GM12878 (cell line): ENCODE results near the gene ADH7. TPM values are rescaled to one million over a fixed set of nuclear protein-coding genes. Genes with fewer than 3 reads are reported as not detected.

Experiments
- ATAC-seq: fragments of 200-7000 bp; cut with Tn5 transposase; 3 replicates; pipeline ENCODE4 v1.9.1; 2020; ENCODE audit warnings: mild to moderate bottlenecking, moderate library complexity
- BruUV-seq: library from RNA; stranded (reverse); fragments of 400-500 nt; replicated peaks from 2 replicates; lab custom pipeline; 2021; lab: Mats Ljungman, UMichigan
- CTCF ChIA-PET: fragments of 300-600 bp; sonication (Branson Sonifier 250); formaldehyde crosslinking; extraction: SDS; loops from one replicate; lab custom pipeline; 2021; ENCODE audit warnings: inconsistent platforms; lab: Yijun Ruan, JAX
- POLR2A ChIA-PET: fragments of 350-600 bp; formaldehyde crosslinking; extraction: SDS; loops from one replicate; lab custom pipeline; 2021; ENCODE audit warnings: inconsistent platforms; lab: Charles Lee
- RAD21 ChIA-PET: fragments of 300-600 bp; sonication (Branson Sonifier 250); formaldehyde crosslinking; loops from one replicate; lab custom pipeline; 2023; ENCODE audit warnings: antibody characterized with exemption; ENCODE audit not compliant: unreplicated experiment; lab: Charles Lee
- SMC1A ChIA-PET: fragments of 300-600 bp; sonication (Branson Sonifier 250); formaldehyde crosslinking; loops from one replicate; lab custom pipeline; 2023; ENCODE audit not compliant: unreplicated experiment, uncharacterized antibody; lab: Charles Lee
- DNase-seq: peaks from one replicate; pipeline ENCODE4 v3.0.0-alpha.2; 2011; ENCODE audit warnings: low read depth, low spot score
- FAIRE-seq: peaks from 3 replicates; lab custom pipeline; 2011; peaks lifted over from hg19 to GRCh38; lab: Jason Lieb, UNC
- H2AFZ ChIP-seq: 2 replicates; pipeline ENCODE4 v1.6.0; 2011; ENCODE audit warnings: low read depth, low read length, control low read depth; ENCODE audit not compliant: control insufficient read depth
- H3K27ac ChIP-seq: 2 replicates; pipeline ENCODE4 v1.5.1; 2011; ENCODE audit warnings: control low read depth; ENCODE audit not compliant: control insufficient read depth, insufficient read depth
- H3K27me3 ChIP-seq, 2 experiments: replicated peaks in 1 of 2; 2 replicates each; pipeline versions ENCODE4 v1.6.0 to v1.6.1; 2011; ENCODE audit warnings: low read length in 1 of 2; ENCODE audit not compliant: control insufficient read depth in 2 of 2, insufficient read depth in 2 of 2
- H3K36me3 ChIP-seq, 2 experiments: 2 replicates each; pipeline ENCODE4 v1.5.1; 2011; ENCODE audit warnings: low read length in 1 of 2; ENCODE audit not compliant: control insufficient read depth in 2 of 2, insufficient read depth in 2 of 2
- H3K4me1 ChIP-seq: 2 replicates; pipeline ENCODE4 v1.6.1; 2011; ENCODE audit warnings: mild to moderate bottlenecking, low read length, moderate library complexity, mixed read lengths; ENCODE audit not compliant: control insufficient read depth, insufficient read depth
- H3K4me2 ChIP-seq: 2 replicates; pipeline ENCODE4 v1.6.0; 2011; ENCODE audit warnings: control low read depth; ENCODE audit not compliant: control insufficient read depth, insufficient read depth
- H3K4me3 ChIP-seq: fragments of 200-600 bp; sonication (generic); 2 replicates; pipeline ENCODE4 v1.5.1; 2016
- H3K79me2 ChIP-seq: 2 replicates; pipeline ENCODE4 v1.6.0; 2011; ENCODE audit warnings: low read length; ENCODE audit not compliant: control insufficient read depth, insufficient read depth
- H3K9ac ChIP-seq: 2 replicates; pipeline ENCODE4 v1.8.0; 2011; ENCODE audit warnings: low read length, control low read depth, mixed read lengths; ENCODE audit not compliant: control insufficient read depth, insufficient read depth
- H3K9me3 ChIP-seq: replicated peaks from 3 replicates; pipeline ENCODE4 v1.5.1; 2011; ENCODE audit warnings: mild to moderate bottlenecking, low read length; ENCODE audit not compliant: control insufficient read depth, insufficient read depth
- H4K20me1 ChIP-seq: 2 replicates; pipeline ENCODE4 v1.6.0; 2011; ENCODE audit not compliant: control insufficient read depth, insufficient read depth
- ASH2L ChIP-seq: fragments of 300-600, 200-600 bp; sonication (generic); IDR thresholded peaks from 2 replicates; pipeline ENCODE4 v1.6.1; 2017; ENCODE audit warnings: low read depth, mild to moderate bottlenecking, borderline replicate concordance
- CBFB ChIP-seq: IDR thresholded peaks from 2 replicates; pipeline ENCODE4 v1.6.1; 2016; ENCODE audit warnings: antibody characterized with exemption, low read depth
- CEBPB ChIP-seq, 2 experiments: fragments of 150-350 bp in 1 of 2; IDR thresholded peaks; 2 replicates each; pipeline ENCODE4 v1.6.1; 2012 to 2014; ENCODE audit warnings: low read depth in 2 of 2, low read length in 2 of 2, borderline replicate concordance in 1 of 2, inconsistent platforms in 1 of 2
- EGR1 ChIP-seq, 2 experiments: IDR thresholded peaks; 1 replicate in 1 of 2; 2 replicates in 1 of 2; pipeline ENCODE4 v1.6.1; 2011 to 2012; ENCODE audit warnings: low read depth in 2 of 2, low read length in 2 of 2, borderline replicate concordance in 1 of 2, mild to moderate bottlenecking in 1 of 2, moderate library complexity in 1 of 2
- ETV6 ChIP-seq, 2 experiments: fragments of 450-650 bp in 1 of 2; IDR thresholded peaks in 1 of 2; conservative IDR thresholded peaks in 1 of 2; 2 replicates each; pipeline ENCODE4 v1.6.1; 2014; ENCODE audit warnings: antibody characterized with exemption in 1 of 2, borderline replicate concordance in 1 of 2, low read depth in 1 of 2, mild to moderate bottlenecking in 1 of 2, moderate library complexity in 1 of 2
- FOS ChIP-seq: IDR thresholded peaks from 3 replicates; pipeline ENCODE4 v1.6.1; 2011; ENCODE audit warnings: borderline replicate concordance; ENCODE audit not compliant: insufficient read length; ENCODE audit errors: extremely low read depth
- IKZF1 ChIP-seq: fragments of 450-650 bp; conservative IDR thresholded peaks from 2 replicates; pipeline ENCODE4 v1.6.1; 2017; ENCODE audit warnings: antibody characterized with exemption, mild to moderate bottlenecking
- IKZF2 ChIP-seq, 2 experiments: fragments of 450-650 bp; IDR thresholded peaks; 2 replicates each; pipeline ENCODE4 v1.6.1; 2017; ENCODE audit warnings: mild to moderate bottlenecking in 2 of 2, moderate library complexity in 2 of 2
- NBN ChIP-seq: fragments of 450-650 bp; IDR thresholded peaks from 2 replicates; pipeline ENCODE4 v1.6.1; 2016
- POLR2A ChIP-seq: IDR thresholded peaks from 2 replicates; pipeline ENCODE4 v1.6.1; 2011; ENCODE audit warnings: low read depth, mild to moderate bottlenecking, low read length
- RAD21 ChIP-seq: IDR thresholded peaks from 2 replicates; pipeline ENCODE4 v1.6.1; 2011; ENCODE audit warnings: mild to moderate bottlenecking, low read depth, low read length, moderate library complexity; ENCODE audit not compliant: insufficient read depth
- SMC3 ChIP-seq: IDR thresholded peaks from 2 replicates; pipeline ENCODE4 v1.6.1; 2011; ENCODE audit warnings: low read length, improper control_type of control experiment, borderline replicate concordance
- SREBF2 ChIP-seq: IDR thresholded peaks from 2 replicates; pipeline ENCODE4 v1.6.1; 2012; ENCODE audit warnings: mild to moderate bottlenecking, low read length
- SUZ12 ChIP-seq: fragments of 200-600 bp; sonication (generic); IDR thresholded peaks from one replicate; pipeline ENCODE4 v1.6.1; 2018; ENCODE audit warnings: antibody characterized with exemption, mild to moderate bottlenecking; ENCODE audit not compliant: unreplicated experiment
- TCF3 ChIP-seq: IDR thresholded peaks from 2 replicates; pipeline ENCODE4 v1.6.1; 2012; ENCODE audit warnings: low read depth, mild to moderate bottlenecking, low read length, borderline replicate concordance; ENCODE audit not compliant: insufficient read depth
- YY1 ChIP-seq: IDR thresholded peaks from 2 replicates; pipeline ENCODE4 v1.6.1; 2011; ENCODE audit warnings: low read depth, mild to moderate bottlenecking, low read length
- ZNF207 ChIP-seq: fragments of 450-650 bp; IDR thresholded peaks from 2 replicates; pipeline ENCODE4 v1.6.1; 2014; ENCODE audit warnings: antibody characterized with exemption, mild to moderate bottlenecking, borderline replicate concordance
- ZNF24 ChIP-seq: fragments of 450-650 bp; IDR thresholded peaks from 2 replicates; pipeline ENCODE4 v1.6.1; 2017; ENCODE audit warnings: antibody characterized with exemption, mild to moderate bottlenecking
- WGBS: methylation state at CpG from one replicate; pipeline ENCODE4 v1.1.6; 2016; ENCODE audit warnings: low lambda C conversion rate; ENCODE audit not compliant: insufficient replicate concordance, insufficient coverage; ENCODE audit errors: missing lambda C conversion rate; 5-methylcytosine and 5-hydroxymethylcytosine counted together
- in situ Hi-C: fragments of 300-500 bp; cut with MboI; formaldehyde crosslinking; loops from 9 replicates; pipeline ENCODE4 v1.14.3; 2018; ENCODE audit warnings: mixed read lengths
- intact Hi-C: fragments of 100-400 bp; cut with micrococcal nuclease; formaldehyde crosslinking; loops from one replicate; pipeline ENCODE4 v1.14.2; 2022; ENCODE audit not compliant: unreplicated experiment
- polyA plus RNA-seq, 11 experiments: library from polyadenylated mRNA; depleted of rRNA in 4 of 11; unstranded in 6 of 11; stranded (reverse) in 5 of 11; fragments of >200 nt; fragmentation: Nextera tagmentation in 4 of 11; fragmentation: Illumina TruSeq in 1 of 11; extraction: Ambion mirVana in 4 of 11; extraction: Trizol in 1 of 11; gene quantifications; 1 replicate in 1 of 11; 2 replicates in 10 of 11; pipeline versions ENCODE4 v1.2.1 to v1.2.3, GENCODE V29; 2011 to 2016; ENCODE audit warnings: inconsistent platforms in 2 of 11, missing spikeins in 2 of 11, low read depth in 1 of 11
- total RNA-seq, 4 experiments: library from RNA; depleted of rRNA in 3 of 4; stranded (reverse); fragments of >200 nt in 3 of 4; fragmentation: Illumina TruSeq in 1 of 4; extraction: Trizol in 1 of 4; gene quantifications; 2 replicates each; pipeline versions ENCODE4 v1.2.1 to v1.2.3, GENCODE V29; 2013 to 2021
- TF ChIP-seq, protein P1 (sequence below): IDR thresholded peaks from 2 replicates; pipeline ENCODE4 v1.6.1; 2011; ENCODE audit warnings: borderline replicate concordance, low read depth, mild to moderate bottlenecking, moderate library complexity, mixed read lengths, low read length; ENCODE audit not compliant: insufficient read depth; ENCODE audit errors: extremely low read length
- TF ChIP-seq, protein P2 (sequence below): IDR thresholded peaks from 2 replicates; pipeline ENCODE4 v1.6.1; 2012; ENCODE audit warnings: low read depth, low read length, improper control_type of control experiment

The ADH7 gene
- total and polyA plus RNA-seq, 10 of the 15 experiments (the other 5 are each of a cell fraction or from before 2014, with no cell fraction given), result not detected

DNA sequence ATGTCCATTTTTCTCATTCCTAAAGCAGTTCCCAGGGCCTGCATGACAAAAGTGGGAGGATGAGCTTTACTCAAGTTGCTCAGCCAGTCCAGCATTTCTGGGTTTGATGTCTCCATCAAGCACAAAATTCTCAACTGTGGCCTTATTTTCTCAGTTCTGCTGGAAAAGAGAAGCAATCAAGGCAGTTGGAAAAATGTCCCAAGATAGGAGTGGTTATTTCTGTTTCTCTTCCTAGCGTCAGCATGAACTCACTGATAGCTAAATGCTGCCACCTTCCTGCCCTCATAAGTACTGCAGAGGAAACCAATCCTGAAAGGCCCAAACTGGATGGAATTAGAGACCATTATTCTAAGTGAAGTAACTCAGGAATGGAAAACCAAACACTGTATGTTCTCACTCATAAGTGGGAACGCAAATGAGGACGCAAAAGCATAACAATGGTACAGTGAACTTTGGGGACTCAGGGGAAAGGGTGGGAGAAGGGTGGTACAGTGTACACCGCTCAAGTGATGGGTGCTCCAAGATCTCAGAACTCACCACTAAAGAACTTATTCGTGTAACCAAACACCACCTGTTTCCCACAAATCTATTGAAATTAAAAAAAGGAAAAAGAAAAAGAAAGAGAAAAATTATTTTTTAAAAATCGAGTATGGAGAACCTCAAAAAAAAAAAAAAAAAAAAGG lies 29.6 kb downstream of the ADH7 start:
- Histone ChIP-seq H3K79me2 (no peaks in the 10 kb centered on the region), H3K4me1 (peaks cover 16% of the 10 kb centered on the region), H3K4me3 (no peak overlapping the region), H3K27ac (peak overlapping the region; percentile 28; the same call in 1 of the 2 replicates), H3K4me2 (peak overlapping the region; percentile 87), H4K20me1 (no peaks in the 10 kb centered on the region), H3K9me3 (no peaks in the 10 kb centered on the region), H3K27me3 (no peaks in the 10 kb centered on the region), H3K36me3 (no peaks in the 10 kb centered on the region), H3K9ac (no peak overlapping the region), H2AFZ (peak overlapping the region; percentile 46)
- SMC1A ChIA-PET, result interaction anchor here (0.7 to 4.1 kb wide), 20 partner anchors 8 to 1253 kb away, joined by 3 to 38 read pairs (median 6); partner anchors contain the start of gene METAP1
- WGBS, result 20% methylated on average over 5 of the region's 6 CpGs
- BruUV-seq, result no TSS peak
- peak; percentile 40 for ATAC-seq
- POLR2A ChIA-PET, result no interaction called here
- RAD21 ChIA-PET, result interaction anchor here (0.9 to 3.8 kb wide), 11 partner anchors 58 to 937 kb away, joined by 3 to 44 read pairs (median 5); partner anchors contain the start of genes ADH5 and METAP1
- intact Hi-C loops (loop anchor here (1.0 to 10.0 kb wide), 5 partner anchors 287 to 1261 kb away; partner anchors contain the start of genes METAP1 and STPG2), in situ Hi-C loops (loop anchor here (10.0 to 25.0 kb wide), 2 partner anchors 411 to 943 kb away; partner anchors contain the start of gene METAP1)
- FAIRE-seq, result no peak
- peak; percentile 38 for DNase-seq
- CTCF ChIA-PET, result interaction anchor here (0.6 to 5.8 kb wide), 27 partner anchors 8 to 1260 kb away, joined by 3 to 60 read pairs (median 5); partner anchors contain the start of genes ADH5 and METAP1
- no peak for TF ChIP-seq ASH2L
- TF ChIP-seq IKZF1, result peak; percentile 52
- 0 out of 2 replicates have a peak, but pooled peaks have one; percentile 36 for TF ChIP-seq YY1
- TF ChIP-seq ZNF24, result no peak
- TF ChIP-seq SUZ12, result no peak
- TF ChIP-seq POLR2A, result no peak
- TF ChIP-seq IKZF2 (IDR thresholded peaks at IDR 0.05), result 0 out of 4 replicates have a peak, but pooled peaks of 1 of the 2 experiments have one; percentile 33
- TF ChIP-seq ZNF207, result 0 out of 2 replicates have a peak, but pooled peaks have one; percentile 38
- no peak for TF ChIP-seq CBFB
- no peak for TF ChIP-seq FOS
- TF ChIP-seq, protein P1, sequence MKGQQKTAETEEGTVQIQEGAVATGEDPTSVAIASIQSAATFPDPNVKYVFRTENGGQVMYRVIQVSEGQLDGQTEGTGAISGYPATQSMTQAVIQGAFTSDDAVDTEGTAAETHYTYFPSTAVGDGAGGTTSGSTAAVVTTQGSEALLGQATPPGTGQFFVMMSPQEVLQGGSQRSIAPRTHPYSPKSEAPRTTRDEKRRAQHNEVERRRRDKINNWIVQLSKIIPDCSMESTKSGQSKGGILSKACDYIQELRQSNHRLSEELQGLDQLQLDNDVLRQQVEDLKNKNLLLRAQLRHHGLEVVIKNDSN, result no peak
- TF ChIP-seq NBN, result 0 out of 2 replicates have a peak, but pooled peaks have one; percentile 22
- no peak for TF ChIP-seq EGR1 (IDR thresholded peaks at IDR 0.05; ENCODE audit: borderline replicate concordance in 1 of 2, low read depth in 2 of 2, low read length in 2 of 2)
- TF ChIP-seq TCF3, result no peak
- peak; percentile 87 for TF ChIP-seq SMC3
- no peak for TF ChIP-seq SREBF2
- TF ChIP-seq CEBPB (IDR thresholded peaks at IDR 0.05; ENCODE audit: borderline replicate concordance in 1 of 2, low read depth in 2 of 2, low read length in 2 of 2), result no peak
- TF ChIP-seq RAD21, result peak; percentile 97
- TF ChIP-seq, protein P2, sequence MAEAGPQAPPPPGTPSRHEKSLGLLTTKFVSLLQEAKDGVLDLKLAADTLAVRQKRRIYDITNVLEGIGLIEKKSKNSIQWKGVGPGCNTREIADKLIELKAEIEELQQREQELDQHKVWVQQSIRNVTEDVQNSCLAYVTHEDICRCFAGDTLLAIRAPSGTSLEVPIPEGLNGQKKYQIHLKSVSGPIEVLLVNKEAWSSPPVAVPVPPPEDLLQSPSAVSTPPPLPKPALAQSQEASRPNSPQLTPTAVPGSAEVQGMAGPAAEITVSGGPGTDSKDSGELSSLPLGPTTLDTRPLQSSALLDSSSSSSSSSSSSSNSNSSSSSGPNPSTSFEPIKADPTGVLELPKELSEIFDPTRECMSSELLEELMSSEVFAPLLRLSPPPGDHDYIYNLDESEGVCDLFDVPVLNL, result no peak
- TF ChIP-seq ETV6 (conservative IDR thresholded peaks at IDR 0.05 in 1 of 2, IDR thresholded peaks at IDR 0.05 in 1 of 2; ENCODE audit: borderline replicate concordance in 1 of 2, low read depth in 1 of 2), result no peak
